Esophagus muscularis mucosa (tissue), 3 donors: ENCODE results near the gene GANC.
"Not testable (repeated sequence)": the region's sequence is repeated elsewhere in the genome, so short reads cannot be mapped to it uniquely, and the experiment has no call there.

Source experiments
- EP300 ChIP-seq: sonication (generic); formaldehyde crosslinking; IDR thresholded peaks from one replicate; pipeline ENCODE4 v1.6.1; 2017; ENCODE audit warnings: antibody characterized with exemption
- TF ChIP-seq, protein P1 (sequence below), 3 experiments: fragments of 200-600 bp in 2 of 3; fragments of 450-650 bp in 1 of 3; sonication (generic) in 2 of 3; IDR thresholded peaks; one replicate each; pipeline ENCODE4 v1.5.1; 2017 to 2019; ENCODE audit warnings: antibody characterized with exemption in 3 of 3, mild to moderate bottlenecking in 2 of 3, moderate library complexity in 1 of 3

DNA sequence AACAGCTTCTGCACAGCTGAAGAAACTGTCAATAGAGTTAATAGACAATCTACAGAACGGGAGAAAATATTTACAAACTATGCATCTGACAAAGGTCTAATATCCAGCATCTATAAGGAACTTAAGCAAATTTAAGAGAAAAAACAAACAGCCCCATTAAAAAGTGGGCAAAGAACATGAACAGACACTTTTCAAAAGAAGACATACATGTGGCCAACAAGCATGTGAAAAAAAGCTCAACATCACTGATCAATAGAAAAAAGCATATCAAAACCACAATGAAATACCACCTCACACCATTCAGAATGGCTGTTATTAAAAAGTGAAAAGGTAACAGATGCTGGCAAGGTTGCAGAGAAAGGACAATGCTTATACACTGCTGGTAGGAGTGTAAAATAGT lies 63.6 kb downstream of the GANC start:
- TF ChIP-seq EP300 = not testable (repeated sequence)
- TF ChIP-seq, protein P1, sequence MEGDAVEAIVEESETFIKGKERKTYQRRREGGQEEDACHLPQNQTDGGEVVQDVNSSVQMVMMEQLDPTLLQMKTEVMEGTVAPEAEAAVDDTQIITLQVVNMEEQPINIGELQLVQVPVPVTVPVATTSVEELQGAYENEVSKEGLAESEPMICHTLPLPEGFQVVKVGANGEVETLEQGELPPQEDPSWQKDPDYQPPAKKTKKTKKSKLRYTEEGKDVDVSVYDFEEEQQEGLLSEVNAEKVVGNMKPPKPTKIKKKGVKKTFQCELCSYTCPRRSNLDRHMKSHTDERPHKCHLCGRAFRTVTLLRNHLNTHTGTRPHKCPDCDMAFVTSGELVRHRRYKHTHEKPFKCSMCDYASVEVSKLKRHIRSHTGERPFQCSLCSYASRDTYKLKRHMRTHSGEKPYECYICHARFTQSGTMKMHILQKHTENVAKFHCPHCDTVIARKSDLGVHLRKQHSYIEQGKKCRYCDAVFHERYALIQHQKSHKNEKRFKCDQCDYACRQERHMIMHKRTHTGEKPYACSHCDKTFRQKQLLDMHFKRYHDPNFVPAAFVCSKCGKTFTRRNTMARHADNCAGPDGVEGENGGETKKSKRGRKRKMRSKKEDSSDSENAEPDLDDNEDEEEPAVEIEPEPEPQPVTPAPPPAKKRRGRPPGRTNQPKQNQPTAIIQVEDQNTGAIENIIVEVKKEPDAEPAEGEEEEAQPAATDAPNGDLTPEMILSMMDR (IDR thresholded peaks at IDR 0.05) = not testable (repeated sequence)
